ENCODE results near the gene SLC6A3. TPM values are rescaled to one million over a fixed set of nuclear protein-coding genes. Genes with fewer than 3 reads are reported as not detected.

Gene SLC6A3
- total RNA-seq, 1 donor from 2014 or later = 0.57 TPM

DNA sequence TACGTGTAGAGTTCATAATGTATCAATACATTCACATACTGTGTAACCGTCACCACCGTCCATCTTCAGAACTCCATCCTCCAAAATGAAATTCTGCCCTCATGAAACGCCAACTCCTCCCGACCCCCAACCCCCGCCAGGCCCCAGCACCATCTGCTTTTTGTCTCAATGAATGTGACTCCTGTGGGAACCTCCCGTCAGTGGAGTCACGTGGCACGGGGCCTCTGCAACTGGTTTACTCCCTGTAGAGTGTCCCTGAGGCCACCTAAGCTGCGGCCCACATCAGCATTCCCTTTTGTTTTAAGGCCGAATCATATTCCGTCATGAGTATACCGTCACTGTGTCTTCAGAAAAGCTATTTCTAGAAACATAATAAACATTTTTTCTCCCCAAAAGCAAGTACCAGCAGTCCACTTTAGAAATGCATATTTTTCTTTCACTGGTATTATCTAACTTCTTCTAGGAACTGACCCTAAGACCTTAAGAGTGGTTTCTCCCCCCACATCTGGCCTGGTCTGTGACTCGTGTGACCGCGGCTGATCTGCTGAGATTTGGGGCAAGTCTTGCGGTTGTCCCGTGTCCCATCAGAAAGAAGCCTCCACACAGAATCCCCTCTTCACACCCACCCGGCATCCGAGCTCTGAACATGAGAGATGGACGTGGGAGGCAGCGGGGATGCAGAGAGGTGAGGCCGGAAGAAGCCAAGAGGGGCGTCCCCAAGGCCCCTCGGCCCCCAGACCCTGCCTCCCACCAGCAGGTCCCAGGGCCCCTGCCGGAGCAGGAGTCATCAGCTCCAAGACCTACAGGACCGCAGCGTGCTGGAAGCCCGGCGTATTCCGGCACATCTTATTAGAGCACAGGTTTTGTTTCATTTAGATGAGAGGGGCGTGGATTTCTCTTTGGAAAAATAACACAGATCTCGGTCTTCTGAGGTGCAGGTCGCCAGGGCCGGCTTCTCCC lies 38.3 kb downstream of the SLC6A3 start:
- no peak for DNase-seq (ENCODE audit: low spot score)

DNA sequence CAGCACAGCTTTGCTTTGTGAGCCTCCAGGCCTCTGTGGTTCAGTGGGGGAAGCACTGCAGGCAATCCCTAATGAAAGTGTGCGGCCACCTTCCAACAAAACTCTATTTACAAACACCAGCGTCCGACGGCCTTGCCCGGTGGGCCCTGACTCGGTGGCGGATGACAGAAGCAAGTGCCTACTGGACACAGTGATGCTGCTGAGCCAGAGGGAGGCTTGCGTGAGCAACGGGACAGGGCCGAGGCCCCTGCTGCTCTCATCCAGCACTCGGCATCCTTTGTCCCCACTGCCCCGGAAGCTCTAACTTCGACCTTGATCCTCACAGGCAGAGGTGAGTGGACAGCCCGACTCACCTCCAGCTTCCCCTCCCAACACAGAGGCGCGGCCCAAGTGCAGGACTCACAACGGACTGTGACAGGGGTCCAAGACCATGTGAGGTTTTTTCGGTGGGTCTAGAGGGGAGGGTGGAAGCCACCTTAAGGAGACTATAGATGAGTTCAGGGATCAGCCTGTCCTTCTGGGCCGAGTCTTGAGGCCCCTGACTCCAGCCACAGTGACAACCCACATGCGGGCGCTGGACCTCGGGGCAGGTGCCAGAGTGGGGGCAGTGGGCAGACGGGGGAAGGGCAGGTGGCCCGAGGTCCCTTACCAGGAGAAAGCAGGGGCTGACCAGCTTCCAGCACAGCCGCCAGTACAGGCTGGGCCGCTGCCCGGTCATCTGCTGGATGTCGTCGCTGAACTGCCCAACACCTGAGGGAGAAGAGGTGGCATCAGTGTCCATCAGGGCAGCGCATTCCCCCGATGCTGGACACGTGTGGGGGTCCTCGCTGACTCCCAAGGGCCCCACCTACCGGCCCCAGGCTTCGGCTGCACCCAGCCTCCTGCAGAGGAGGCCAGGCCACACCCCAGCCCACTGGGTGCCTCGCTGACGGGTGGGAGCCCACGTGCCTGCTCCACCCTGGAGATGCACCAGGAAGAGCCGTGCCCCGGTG lies 39.4 kb downstream of the SLC6A3 start:
- DNase-seq (ENCODE audit: low spot score) = no peak

DNA sequence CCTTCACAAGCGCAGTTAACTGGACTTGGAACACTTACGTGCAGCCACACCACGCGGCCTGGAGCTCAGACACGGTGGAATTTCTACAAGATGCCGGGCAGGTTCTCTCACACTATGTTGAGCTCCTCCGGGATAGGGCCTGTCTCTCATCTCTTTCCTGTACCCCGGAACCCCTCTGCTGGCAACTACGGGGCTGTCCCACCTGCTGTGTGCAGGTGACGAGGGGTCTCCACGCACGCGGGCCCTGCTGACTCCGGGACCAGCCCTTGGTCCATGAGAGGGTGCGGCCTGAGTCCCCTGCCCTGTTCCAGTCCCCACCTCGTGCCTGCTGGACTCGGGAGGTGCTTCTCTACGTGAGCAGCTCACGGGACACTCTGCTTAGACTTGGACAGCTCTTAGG lies 40.1 kb downstream of the SLC6A3 start:
- no peak for DNase-seq (ENCODE audit: low spot score)

DNA sequence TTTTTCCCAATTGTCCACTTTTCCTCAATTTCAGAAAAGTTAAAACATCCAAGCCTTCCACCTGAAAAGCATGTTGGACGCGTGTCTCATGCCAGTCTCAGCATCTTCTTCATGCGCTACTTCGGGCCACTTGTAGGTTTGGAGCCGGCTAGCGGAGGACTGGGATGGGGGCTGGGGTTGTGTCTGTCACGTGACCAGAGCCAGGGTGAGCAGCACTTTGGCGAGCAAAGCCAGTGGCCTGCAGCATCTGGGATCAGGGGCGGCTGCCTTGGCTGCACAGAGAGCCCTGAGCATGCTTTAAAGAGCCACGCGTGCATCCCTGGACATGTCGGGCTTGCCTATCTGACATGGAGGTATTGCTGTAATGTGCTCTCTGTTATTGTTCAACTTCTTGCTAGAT lies 41.2 kb downstream of the SLC6A3 start:
- DNase-seq (ENCODE audit: low spot score) = no peak

DNA sequence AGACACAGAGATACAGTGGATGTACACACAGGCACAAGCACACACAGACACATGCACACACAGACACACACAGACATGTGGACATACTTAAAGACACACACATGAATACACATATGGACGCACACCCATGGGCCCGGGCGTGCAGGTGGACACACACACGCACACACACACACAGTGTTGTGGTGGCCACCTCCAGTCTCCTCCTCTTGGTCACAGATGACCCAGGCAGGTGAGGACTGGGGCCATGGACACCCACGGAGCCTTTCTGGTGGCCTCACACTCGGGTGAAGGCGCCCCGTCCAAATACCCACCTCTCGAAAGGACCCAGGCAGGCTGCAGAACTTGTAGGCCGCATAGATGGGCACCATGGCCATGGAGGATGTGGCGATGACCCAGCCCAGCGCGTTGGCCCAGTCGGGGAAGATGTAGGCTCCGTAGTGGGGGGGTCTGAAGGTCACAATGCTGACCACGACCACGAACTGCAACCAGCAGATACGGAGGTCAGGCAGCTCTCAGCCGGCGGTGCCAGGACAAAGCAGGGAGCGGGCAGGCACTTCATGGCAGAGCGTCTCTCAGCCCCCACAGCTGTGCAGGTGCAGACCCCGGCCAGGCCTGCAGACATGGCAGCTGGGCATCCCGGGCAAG lies 42.5 kb downstream of the SLC6A3 start:
- no peak for DNase-seq (ENCODE audit: low spot score)

DNA sequence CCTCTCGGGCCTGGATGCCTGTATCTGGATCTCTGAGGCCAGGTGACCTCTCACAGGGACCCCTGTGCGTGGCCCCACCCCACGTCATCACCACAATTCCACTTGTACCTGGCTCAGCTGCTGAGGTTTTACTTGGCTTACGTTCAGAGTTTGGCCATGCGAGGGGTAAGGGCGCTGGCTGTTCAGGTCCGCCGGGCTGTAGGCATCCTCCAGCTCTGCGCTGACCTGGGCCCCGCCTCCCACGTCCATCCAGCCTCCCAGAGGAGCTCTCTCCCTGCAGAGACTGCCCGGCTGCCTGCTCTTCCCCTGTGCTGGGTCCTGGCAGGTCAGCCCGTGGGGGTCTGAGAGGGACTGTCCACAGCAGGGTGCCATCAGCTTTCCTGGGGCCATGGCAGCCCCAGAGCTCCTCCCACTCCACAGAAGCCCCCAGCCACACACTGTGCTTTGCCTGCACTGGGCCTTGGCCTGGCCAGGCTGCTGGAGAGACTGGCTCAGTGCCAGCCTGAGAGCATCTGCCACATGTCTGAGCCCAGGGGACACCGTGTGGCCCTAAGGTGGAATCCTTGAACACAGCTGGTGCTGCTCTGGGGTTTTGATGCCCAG lies 43.6 kb downstream of the SLC6A3 start:
- DNase-seq (ENCODE audit: low spot score) = no peak

DNA sequence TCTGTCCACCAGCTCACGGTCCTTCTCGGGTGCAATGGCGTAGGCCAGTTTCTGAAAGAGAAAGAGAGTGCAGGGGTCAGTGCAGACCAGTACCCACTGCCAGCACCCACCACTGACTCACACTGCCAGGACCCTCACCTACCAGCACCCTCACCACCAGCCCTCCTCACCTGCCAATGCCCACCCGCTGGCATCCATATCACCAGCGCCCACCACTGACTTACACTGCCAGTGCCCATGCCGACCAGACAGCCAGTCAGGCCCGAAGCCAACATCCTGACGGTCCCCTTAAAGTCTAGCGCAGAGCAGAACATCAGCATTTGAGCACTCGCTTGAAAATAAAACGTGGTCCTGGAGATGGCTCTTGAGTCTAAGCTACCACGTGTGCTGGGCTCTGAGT lies 44.3 kb downstream of the SLC6A3 start:
- DNase-seq (ENCODE audit: low spot score) = no peak

DNA sequence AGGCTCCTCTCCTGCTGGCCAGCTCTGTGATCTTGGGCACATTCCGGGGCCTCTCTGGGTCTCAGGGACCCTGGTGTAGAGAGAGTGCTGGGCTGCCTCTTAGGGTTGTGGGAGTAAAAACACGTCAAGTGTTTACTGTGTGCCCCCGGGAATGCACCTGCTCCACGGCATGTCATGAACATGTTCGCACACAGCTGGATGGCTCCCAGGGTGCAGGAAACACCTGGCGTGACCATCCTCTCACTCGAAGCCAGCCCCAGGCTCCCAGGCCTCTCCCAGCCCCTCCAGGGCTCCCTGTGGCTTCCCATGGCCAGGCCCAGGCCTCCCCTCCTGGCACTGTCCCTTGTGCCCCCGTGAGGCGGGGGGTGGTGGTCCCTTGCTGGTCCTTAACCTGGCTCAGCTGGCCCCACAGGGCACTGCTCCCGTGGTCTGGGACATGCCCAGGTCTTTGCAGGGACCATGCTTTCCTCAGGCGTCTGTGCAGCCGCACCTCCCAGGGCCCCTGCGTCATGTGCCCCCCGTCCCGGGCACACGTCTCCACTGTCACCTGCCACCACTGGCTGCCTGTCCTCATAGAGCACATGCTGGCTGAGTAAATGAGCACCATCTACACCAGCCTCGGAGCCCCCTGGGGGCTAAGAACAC lies 44.9 kb downstream of the SLC6A3 start:
- DNase-seq (ENCODE audit: low spot score) = no peak

DNA sequence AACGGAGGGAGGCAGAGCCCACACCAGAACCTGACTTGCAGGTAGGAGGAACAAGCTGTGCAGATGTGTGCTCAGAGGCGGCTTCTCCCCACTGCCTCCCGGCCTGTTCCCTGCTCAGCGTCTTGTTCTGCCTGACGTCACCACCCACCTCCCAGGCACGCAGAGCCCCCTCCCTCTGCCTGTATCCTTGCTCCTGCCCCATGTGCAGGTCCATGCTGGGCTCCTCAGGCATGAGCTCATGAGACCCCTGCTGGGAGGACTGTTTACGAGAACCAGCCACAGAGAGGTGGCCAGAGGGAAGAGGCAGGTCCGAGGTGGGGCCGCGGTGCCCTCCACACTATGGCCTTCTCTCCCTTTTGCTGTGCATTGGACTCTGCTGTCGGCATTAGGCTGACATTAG lies 45.5 kb downstream of the SLC6A3 start:
- DNase-seq (ENCODE audit: low spot score) = no peak

DNA sequence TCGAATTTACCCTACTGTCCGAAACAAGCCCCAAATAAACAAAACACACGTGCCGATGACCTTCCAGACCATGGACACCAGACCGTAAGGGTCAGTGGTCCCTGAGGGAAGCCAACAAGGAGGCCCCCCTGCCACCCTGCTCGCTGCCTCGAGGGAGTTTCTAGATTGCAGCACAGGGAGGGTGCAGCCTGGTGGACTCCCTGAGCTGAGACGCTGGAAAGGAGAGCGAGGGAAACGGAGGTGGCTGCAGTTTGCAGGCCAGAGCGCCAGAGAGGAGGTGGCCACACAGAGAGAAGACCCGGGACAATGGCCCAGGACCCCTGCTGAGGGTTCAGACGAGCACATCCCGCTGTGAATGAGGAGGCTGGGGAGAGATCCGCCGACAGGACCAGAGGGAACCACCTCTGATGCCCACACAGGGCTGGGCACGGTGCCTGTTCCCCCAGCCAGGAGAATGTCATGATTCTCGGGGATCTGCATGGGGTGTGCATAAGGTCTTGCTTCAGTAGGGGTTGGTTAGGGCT lies 48.9 kb downstream of the SLC6A3 start:
- DNase-seq (ENCODE audit: low spot score) = no peak

DNA sequence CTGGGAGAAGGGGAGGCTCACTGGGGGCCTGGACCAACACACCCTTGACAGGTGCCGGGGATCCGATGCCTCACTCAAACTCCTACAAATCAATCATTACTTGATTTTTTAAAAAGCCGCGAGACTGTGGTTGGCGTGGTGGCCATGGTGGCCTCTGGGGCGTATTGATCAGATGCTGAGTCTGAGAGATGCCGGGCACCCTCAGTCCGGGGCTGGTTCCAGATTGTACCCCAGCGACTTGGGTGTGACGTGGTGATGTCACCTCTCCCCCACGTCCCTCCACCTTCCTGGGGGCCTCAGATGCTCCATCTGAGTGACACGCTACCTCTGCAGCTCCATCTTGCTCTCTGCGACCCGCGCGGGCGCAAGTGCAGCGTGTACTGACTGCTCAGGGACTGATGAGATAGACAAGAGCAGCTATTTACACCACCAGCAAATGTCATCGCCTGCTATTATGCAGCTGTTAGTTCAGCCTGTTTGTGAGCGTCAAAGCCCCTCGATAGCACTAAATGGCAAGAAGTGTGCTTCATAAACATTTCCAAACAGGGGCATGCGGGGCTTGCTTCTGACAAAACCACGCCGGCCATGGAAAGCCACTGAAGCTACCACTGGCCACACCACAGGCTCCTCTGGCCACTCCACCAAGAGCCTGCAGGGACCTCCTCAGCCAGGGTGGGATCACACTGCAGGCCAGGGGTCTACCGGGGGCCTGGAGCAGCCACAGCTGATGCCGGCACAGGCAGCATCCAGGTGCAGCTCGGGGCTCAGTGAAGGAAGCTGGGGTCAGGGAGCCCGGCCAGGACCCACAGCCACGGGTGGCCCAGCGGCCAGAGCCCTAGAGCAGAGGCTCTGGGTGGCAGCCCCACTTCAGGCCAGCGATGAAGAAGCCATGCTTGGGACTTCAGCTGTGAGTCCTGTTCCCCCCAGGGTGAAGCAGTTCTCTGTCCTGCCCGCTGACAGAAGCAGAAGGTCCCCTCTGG lies 50.1 kb downstream of the SLC6A3 start:
- DNase-seq (ENCODE audit: low spot score) = no peak

DNA sequence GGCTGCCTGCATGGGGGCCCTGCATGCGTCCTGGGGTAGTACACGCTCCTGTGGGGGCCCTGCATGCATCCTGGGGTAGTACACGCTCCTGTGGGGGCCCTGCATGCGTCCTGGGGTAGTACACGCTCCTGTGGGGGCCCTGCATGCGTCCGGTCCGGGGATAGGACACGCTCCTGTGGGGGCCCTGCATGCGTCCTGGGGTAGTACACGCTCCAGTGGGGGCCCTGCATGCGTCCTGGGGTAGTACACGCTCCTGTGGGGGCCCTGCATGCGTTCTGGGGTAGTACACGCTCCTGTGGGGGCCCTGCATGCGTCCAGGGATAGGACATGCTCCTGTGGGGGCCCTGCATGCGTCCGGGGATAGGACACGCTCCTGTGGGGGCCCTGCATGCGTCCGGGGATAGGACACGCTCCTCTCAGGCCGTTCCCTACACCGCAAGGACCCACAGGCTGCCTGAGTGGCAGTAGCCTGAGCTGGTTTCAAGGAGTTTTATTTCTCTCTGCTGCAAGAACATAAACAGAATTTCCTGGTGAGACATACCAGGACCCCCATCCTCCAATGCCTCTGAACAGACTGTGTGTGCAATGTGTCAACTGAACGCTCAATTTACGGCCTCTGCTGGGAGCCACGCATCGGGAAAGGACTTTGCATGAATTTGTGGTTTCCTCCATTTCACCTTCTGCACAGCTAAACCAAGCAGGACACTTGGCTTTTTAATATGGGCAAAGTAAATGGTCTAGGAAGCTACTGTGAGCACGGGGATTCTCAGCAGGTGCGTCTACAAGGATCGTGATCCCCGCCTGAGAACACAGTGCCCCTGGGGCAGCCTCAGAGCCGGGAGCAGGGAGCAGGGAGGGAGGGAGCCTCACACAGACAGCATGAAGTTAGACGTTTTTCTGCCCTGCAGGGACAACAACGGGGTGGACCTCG lies 51.4 kb downstream of the SLC6A3 start:
- DNase-seq (ENCODE audit: low spot score) = no peak

DNA sequence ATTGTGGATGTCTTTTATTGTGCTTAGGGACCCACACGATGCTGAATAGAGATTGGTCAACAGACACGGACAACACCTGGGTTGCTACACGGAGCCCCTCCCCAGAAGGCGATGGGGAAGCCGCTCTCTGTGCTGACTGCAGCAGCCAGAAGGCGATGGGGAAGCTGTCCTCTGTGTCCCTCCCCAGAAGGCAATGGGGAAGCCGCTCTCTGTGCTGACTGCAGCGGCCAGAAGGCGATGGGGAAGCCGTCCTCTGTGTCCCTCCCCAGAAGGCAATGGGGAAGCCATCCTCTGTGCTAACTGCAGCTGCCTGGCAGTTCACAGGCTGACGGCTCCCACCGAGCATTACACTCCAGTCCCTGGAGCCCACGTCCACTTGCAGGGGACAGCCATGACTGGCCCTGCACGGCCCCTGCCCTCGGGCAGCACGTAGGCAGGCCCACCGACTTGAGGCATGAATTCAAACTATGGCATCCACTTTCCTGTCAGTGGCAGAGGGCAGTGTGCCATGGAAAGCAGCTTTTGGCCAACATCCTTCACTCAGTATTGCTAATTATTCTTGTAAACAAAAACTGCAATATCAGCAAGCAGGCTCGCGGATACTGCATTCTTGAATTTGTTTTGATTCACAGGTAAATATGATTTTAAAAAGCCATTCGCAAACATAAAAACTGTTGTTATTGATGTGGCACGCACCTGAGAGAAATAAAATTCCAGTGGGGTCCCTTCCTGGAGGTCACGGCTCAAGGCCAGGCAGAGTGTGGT lies 52.3 kb downstream of the SLC6A3 start:
- no peak for DNase-seq (ENCODE audit: low spot score)

DNA sequence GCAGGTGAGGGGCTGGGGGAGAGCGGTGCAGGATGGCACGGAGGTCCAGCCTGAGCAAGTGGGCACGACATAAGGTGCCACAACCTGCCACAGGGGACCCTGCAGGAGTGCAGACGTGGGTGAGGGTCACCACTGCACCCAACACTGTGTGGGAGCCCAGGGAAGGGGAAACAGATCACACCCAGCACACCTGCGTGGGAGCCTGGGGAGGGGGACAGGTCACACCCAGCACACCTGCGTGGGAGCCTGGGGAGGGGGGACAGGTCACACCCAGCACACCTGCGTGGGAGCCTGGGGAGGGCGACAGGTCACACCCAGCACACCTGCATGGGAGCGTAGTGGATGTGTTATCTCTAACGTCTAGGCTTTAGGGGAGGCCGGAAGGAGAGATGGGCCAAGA lies 53.0 kb downstream of the SLC6A3 start:
- DNase-seq (ENCODE audit: low spot score) = no peak

DNA sequence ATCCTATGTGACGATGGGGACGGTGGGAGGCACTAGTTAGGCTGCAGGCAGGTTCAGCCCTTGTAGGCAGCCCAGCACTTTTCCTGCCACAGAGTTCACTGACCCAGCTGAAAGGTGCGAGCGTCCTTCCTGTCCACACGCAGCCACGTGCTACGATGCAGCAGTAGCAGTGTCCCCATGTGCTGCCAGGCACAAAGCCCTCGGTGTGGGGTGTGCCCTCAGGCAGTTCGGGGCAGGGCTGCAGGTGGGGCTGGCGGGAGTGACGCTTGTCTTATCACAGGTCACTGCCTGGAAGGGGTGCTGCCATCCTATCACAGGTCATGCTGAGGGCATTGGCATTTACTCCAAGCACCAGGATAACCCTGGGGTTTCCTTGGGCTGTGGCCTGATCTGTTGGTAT lies 53.5 kb downstream of the SLC6A3 start:
- no peak for DNase-seq (ENCODE audit: low spot score)

DNA sequence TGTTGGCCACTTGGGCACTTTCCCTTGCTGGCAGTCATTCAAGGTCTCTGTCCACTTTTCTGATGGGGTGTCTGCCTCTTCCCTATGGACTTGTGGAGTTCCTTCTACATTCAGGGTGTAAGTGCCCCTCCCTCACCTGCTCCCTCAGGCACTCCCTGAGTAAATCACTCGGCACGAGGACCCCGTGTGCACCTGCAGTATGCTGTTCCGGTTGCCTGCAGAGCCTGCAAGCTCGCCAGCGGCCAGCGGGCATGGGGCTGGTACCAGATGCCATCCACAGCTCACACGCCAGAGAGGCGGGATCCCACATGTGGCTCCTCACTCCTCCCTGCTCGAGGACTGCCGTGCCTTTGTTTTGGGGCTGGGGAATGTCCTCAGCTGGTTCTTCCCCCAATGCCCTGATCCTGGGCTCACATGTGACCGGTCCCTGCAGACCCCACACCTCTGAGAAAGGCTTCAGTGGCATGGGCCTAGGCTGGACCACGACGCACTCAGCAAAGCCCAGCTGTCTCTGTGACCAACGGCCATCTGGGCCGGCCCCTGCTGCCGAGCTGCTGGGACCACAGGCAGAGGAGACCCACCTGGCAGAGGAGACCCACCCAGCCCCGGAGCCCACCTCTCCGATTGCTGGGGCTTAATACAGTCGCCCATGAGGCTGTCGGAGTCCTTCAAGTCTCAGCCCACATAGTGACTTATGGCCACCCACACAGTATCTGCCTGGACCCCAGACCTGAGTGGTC lies 54.2 kb downstream of the SLC6A3 start:
- no peak for DNase-seq (ENCODE audit: low spot score)

DNA sequence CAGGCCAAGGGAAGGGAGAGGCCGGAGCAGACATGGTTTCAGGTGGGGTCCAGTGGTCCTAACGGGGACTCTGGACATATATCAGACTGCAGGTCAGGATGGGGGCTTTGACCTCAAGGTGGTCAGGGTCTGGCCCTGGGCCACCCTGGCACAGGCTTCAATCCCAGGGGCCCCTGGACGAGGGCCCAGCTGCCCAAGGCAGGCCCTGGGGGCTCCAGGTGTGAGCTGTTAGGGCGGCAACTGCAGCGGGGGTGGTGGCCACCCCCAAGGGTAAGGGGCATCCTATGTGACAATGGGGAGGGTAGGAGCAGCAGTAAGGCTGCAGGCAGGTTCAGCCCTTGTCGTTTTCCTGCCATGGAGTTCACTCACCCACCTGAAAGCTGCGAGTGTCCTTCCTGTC lies 54.9 kb downstream of the SLC6A3 start:
- DNase-seq (ENCODE audit: low spot score) = no peak
